HEK293T (cell line): ENCODE data around the gene PCDHGA2.
A peak's percentile ranks its signal among the peaks of the same experiment; 100 is the strongest.
"Not testable (repeated sequence)": the region's sequence is repeated elsewhere in the genome, so short reads cannot be mapped to it uniquely, and the experiment has no call there.

Experiments
- CTCF ChIA-PET: fragments of 350-600 bp; formaldehyde crosslinking; extraction: SDS; loops from one replicate; lab custom pipeline; 2021; ENCODE audit warnings: antibody characterized with exemption, inconsistent platforms; lab: Yijun Ruan, JAX
- POLR2A ChIA-PET: fragments of 350-600 bp; formaldehyde crosslinking; extraction: SDS; loops from one replicate; lab custom pipeline; 2020; ENCODE audit warnings: antibody characterized with exemption, inconsistent platforms; lab: Yijun Ruan, JAX
- DNase-seq: peaks from one replicate; pipeline ENCODE4 v3.0.0; 2012; ENCODE audit warnings: mixed read lengths; ENCODE audit errors: extremely low spot score
- ARNT ChIP-seq: fragments of 450-650 bp; IDR thresholded peaks from 2 replicates; pipeline ENCODE4 v1.6.1; 2017; ENCODE audit warnings: mild to moderate bottlenecking
- BHLHE40 ChIP-seq: fragments of 450-650 bp; IDR thresholded peaks from 2 replicates; pipeline ENCODE4 v1.6.1; 2016; ENCODE audit warnings: mild to moderate bottlenecking, moderate library complexity, borderline replicate concordance
- ELF4 ChIP-seq: fragments of 450-650 bp; IDR thresholded peaks from 2 replicates; pipeline ENCODE4 v1.6.1; 2017; ENCODE audit warnings: antibody characterized with exemption
- FOXA1 ChIP-seq: fragments of 450-650 bp; IDR thresholded peaks from 2 replicates; pipeline ENCODE4 v1.6.1; 2016; ENCODE audit warnings: mild to moderate bottlenecking
- FOXK2 ChIP-seq: fragments of 450-650 bp; IDR thresholded peaks from 2 replicates; pipeline ENCODE4 v1.6.1; 2016; ENCODE audit warnings: mild to moderate bottlenecking
- HDGF ChIP-seq: fragments of 450-650 bp; IDR thresholded peaks from 2 replicates; pipeline ENCODE4 v1.6.1; 2017; ENCODE audit warnings: antibody characterized with exemption, borderline replicate concordance
- L3MBTL2 ChIP-seq: fragments of 450-650 bp; conservative IDR thresholded peaks from 2 replicates; pipeline ENCODE4 v1.6.1; 2016; ENCODE audit warnings: mild to moderate bottlenecking
- LEF1 ChIP-seq: fragments of 450-650 bp; IDR thresholded peaks from 2 replicates; pipeline ENCODE4 v1.6.1; 2017; ENCODE audit warnings: mild to moderate bottlenecking, borderline replicate concordance
- NFRKB ChIP-seq: fragments of 450-650 bp; IDR thresholded peaks from 2 replicates; pipeline ENCODE4 v1.6.1; 2016; ENCODE audit warnings: mild to moderate bottlenecking, moderate library complexity
- PKNOX1 ChIP-seq: fragments of 450-650 bp; IDR thresholded peaks from 2 replicates; pipeline ENCODE4 v1.6.1; 2016
- SUZ12 ChIP-seq: fragments of 450-650 bp; IDR thresholded peaks from 2 replicates; pipeline ENCODE4 v1.6.1; 2016; ENCODE audit warnings: mild to moderate bottlenecking
- ZNF384 ChIP-seq: fragments of 450-650 bp; IDR thresholded peaks from 2 replicates; pipeline ENCODE4 v1.6.1; 2016

PCDHGA2 gene

DNA sequence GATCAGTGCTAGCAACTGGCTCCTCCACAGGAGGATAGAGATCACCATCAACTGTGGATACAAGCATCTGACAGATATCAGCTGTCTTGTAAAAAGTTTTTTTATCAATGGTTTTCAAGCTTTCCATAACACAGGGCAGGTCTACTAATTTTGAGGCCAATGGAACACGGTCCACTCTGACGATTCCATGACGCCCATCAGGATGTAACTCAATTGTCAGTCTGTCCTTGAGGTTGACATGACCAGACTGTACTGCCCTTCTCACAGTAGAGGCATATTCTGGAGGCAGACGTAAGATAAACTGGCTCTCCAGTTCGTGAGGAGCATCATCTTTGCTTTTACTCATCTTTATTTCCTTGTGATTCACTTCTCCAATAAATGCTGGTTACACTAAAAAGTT lies 18.9 kb upstream of the PCDHGA2 start:
- POLR2A ChIA-PET: interaction anchor here (0.7 to 2.9 kb wide), 11 partner anchors 8 to 202 kb away, joined by 3 to 14 read pairs (median 4); partner anchors contain the start of genes PCDHB11, PCDHB15, PCDHGA1 and PCDHGA2
- TF ChIP-seq NFRKB: no peak
- TF ChIP-seq FOXA1: no peak
- no peak for TF ChIP-seq LEF1
- no peak for TF ChIP-seq ELF4
- CTCF ChIA-PET: interaction anchor here (0.7 to 1.7 kb wide), 8 partner anchors 10 to 273 kb away, joined by 3 to 14 read pairs (median 5); partner anchors contain the start of genes PCDHGA1, PCDHGA10 and PCDHGA5
- no peak for DNase-seq

DNA sequence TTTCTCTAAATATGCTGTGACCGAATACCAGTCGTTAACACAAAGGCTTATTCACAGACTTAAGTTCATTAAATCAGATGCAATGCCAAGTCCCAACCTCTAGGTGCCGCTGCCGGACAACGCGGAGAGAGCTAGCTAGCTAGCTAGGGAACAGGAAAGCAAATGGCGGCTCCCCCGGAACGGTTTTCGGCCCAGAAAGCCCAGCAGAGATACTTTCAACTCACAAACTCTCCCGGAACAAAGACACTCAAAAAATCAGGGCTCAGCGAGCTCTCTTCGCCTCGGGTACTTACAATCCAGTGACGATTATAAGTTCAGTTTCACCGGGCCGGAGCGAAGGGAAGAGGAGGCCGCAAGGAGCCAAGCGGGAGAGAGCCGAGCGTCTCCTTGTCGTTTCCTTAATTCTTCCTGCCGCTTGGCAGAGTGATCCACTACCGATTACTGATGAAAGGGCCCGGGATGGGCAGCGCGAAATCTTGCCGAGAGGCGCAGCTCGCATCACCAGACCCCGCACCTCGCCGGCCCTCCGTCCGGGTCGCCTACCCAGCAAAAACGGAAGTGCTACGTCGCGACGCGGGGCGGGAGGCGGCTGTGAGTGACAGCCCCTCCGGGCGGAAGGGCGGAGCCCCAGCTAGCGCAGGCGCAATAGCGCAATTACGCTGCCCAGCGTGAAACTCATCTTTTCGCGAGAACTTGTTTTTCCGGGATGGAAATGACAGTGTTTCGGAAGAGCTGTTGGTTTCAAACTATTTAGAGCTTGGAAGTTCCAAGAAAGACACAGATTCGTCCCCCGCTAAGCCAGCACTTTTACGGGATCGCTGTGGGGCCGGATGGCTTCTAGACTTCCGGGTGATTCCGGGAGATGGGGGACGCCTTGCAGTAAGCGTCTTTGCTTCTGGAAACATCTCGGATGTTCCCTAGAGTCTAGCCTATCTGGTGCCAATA lies 18.1 kb upstream of the PCDHGA2 start, which contains the start of gene TAF7:
Gene TAF7 (minus strand): TSS at position 560 of the 945 bp plus-strand sequence. CDS start 740 bp downstream, outside the sequence.
- POLR2A ChIA-PET: interaction anchor here (0.6 to 2.9 kb wide), 21 partner anchors 8 to 602 kb away, joined by 3 to 14 read pairs (median 4); partner anchors contain the start of genes HDAC3, PCDHB11, PCDHB15 and PCDHGA1
- peak; percentile 92 for TF ChIP-seq L3MBTL2
- no peak for TF ChIP-seq FOXK2
- peak; percentile 80 for TF ChIP-seq ELF4
- TF ChIP-seq BHLHE40: no peak
- TF ChIP-seq NFRKB: peak; percentile 57; the same call in 1 of the 2 replicates
- TF ChIP-seq PKNOX1: peak; percentile 99

GRCh38 chr5:141322261-141322660 lies 16.3 kb upstream of the PCDHGA2 start:
- POLR2A ChIA-PET: no interaction called here
- CTCF ChIA-PET: interaction anchor here (0.7 kb wide), 1 partner anchor 481 kb away, joined by 5 read pairs; no protein-coding TSS in a partner anchor
- TF ChIP-seq ZNF384 (no peak), FOXA1 (no peak), NFRKB (no peak), FOXK2 (no peak), LEF1 (no peak), SUZ12 (no peak)
- DNase-seq: no peak

More for the DNA sequence above, 18.1 kb upstream of the PCDHGA2 start, which contains the start of gene TAF7:
- peak; percentile 92 for DNase-seq
- CTCF ChIA-PET: interaction anchor here (0.5 to 1.7 kb wide), 11 partner anchors 10 to 272 kb away, joined by 3 to 14 read pairs (median 5); partner anchors contain the start of genes PCDHGA1, PCDHGA10 and PCDHGA5

DNA sequence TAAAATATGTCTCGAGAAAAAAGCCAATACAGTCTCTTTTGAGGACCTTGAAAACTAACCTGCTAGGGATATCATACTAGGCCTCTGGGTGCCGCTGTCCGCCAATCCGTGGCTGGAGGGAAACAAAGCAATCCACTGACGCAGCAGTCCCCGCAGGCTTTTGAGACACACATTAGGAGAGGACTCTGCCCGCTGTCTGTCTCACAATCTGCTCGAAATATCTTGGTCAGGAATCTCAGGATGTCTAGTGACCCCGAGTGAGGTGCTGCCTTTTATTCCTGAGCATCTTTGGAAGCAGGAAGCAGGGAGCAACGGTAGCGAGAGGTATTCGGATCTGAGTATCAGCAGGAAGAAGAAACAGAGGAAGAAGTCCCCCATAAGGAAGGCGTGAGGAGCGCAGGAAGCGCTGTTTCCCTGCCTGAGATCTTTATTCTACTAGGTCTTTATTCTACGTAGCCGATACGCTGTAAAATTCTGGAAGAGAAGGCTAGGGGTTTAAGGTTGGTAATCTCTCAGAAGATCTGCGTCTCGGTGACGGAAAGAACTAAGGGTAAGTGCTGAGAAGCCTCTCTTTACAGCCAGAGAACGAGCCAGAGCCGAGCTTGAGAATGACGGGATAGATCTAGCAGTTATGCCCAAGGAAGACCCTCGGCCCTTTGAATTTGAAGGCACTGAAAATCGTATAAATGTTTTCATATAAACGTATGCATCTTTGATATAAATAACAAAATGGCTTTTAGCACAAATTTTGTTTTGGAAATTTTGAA lies 12.3 kb upstream of the PCDHGA2 start:
- ChIA-PET POLR2A (no interaction called here), CTCF (no interaction called here)
- peak; percentile 39 for DNase-seq
- TF ChIP-seq BHLHE40 (no peak), L3MBTL2 (0 out of 2 replicates have a peak, but pooled peaks have one; percentile 32)

GRCh38 chr5:141328231-141328630 lies 10.3 kb upstream of the PCDHGA2 start:
- TF ChIP-seq LEF1: no peak
- no peak for TF ChIP-seq ARNT
- no peak for TF ChIP-seq L3MBTL2
- ChIA-PET POLR2A (interaction anchor here (1.1 kb wide), 1 partner anchor 7 kb away, joined by 5 read pairs; the partner anchor contains the start of gene TAF7), CTCF (interaction anchor here (1.3 to 1.4 kb wide), 2 partner anchors 105 to 236 kb away, joined by 3 read pairs; partner anchors contain the start of gene PCDHB14)
- DNase-seq: no peak

DNA sequence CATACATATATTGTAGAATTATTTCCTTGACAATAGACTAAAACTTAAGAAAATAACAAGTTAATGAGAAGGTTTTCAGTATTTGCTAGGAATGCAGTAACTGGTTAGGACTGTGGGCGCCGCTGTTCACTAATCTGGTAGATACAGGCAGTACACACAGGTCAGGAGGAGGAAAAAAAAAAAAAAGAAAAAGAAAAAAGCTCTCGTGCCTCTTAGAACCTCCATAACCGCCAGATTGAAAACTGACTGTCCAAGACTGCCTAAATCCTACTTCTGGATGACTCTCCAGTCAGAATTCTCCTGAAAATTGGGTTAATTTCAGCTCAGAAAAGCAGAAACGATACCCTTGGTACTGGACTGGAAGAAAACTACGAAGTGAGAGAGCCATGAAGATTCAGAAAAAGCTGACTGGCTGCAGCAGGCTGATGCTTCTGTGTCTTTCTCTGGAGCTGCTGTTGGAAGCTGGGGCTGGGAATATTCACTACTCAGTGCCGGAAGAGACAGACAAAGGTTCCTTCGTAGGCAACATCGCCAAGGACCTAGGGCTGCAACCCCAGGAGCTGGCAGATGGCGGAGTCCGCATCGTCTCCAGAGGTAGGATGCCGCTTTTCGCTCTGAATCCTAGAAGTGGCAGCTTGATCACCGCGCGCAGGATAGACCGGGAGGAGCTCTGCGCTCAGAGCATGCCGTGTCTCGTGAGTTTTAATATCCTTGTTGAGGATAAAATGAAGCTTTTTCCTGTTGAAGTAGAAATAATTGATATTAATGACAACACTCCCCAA lies 8.1 kb upstream of the PCDHGA2 start, which contains the start of gene PCDHGA1:
Gene PCDHGA1 (plus strand): TSS at position 216 of the 782 bp plus-strand sequence.
- ChIA-PET POLR2A (interaction anchor here (1.0 to 2.9 kb wide), 2 partner anchors 10 to 306 kb away, joined by 3 to 14 read pairs; partner anchors contain the start of genes HDAC3, RELL2 and TAF7), CTCF (interaction anchor here (0.6 to 1.6 kb wide), 7 partner anchors 9 to 386 kb away, joined by 3 to 14 read pairs (median 3); partner anchors contain the start of gene TAF7)
- TF ChIP-seq ZNF384: peak; percentile 86
- TF ChIP-seq FOXK2: no peak
- no peak for TF ChIP-seq HDGF
- TF ChIP-seq NFRKB: no peak
- no peak for TF ChIP-seq LEF1
- no peak for TF ChIP-seq ARNT
- DNase-seq: peak; percentile 17

GRCh38 chr5:141332571-141332970 lies 6.0 kb upstream of the PCDHGA2 start:
- CTCF ChIA-PET, DNase-seq: not testable (repeated sequence)
- POLR2A ChIA-PET: interaction anchor here (0.6 kb wide), 1 partner anchor 12 kb away, joined by 4 read pairs; the partner anchor contains the start of gene TAF7

DNA sequence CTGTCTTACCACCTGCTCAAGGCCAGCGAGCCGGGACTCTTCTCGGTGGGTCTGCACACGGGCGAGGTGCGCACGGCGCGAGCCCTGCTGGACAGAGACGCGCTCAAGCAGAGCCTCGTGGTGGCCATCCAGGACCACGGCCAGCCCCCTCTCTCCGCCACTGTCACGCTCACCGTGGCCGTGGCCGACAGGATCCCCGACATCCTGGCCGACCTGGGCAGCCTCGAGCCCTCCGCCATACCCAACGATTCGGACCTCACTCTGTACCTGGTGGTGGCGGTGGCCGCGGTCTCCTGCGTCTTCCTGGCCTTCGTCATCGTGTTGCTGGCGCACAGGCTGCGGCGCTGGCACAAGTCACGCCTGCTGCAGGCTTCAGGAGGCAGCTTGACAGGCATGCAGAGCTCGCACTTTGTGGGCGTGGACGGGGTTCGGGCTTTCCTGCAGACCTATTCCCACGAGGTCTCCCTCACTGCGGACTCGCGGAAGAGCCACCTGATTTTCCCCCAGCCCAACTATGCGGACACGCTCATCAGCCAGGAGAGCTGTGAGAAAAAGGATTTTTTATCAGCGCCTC lies 2.3 kb downstream of the PCDHGA2 start:
- DNase-seq, CTCF ChIA-PET, POLR2A ChIA-PET: not testable (repeated sequence)
